Activated T-cell treated with anti-CD3 and anti-CD28 coated beads for 1 hour (primary cell): ENCODE results near the gene BHMT.
"Not testable (repeated sequence)": the region's sequence is repeated elsewhere in the genome, so short reads cannot be mapped to it uniquely, and the experiment has no call there.

Source experiments
- DNase-seq: peaks from one replicate; pipeline ENCODE4 v3.0.0-alpha.2; 2020; ENCODE audit warnings: low read depth

BHMT gene

DNA sequence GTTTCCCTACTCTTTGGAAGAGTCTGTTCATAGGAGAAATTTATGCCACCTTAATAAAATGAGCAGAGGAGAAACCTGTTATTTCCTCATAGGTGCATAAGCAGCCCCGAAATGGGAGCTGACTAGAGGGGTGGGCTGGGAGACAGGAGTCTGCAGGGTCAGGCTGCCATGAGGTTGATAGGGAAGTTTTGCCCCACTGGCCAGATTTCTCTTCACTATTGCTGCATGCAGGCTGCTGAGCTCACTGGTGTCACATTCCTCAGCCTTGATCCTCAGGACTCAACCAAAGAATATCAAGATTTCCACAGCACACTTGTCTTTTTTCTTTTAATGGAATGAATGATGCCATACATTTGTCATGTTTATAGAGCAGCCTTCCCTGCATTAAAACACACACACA, 60.7 kb downstream of the BHMT start:
- DNase-seq: no peak

- DNase-seq: no peak
These were observed 62.0 kb downstream of the BHMT start for GRCh38 chr5:79173626-79174025.

DNA sequence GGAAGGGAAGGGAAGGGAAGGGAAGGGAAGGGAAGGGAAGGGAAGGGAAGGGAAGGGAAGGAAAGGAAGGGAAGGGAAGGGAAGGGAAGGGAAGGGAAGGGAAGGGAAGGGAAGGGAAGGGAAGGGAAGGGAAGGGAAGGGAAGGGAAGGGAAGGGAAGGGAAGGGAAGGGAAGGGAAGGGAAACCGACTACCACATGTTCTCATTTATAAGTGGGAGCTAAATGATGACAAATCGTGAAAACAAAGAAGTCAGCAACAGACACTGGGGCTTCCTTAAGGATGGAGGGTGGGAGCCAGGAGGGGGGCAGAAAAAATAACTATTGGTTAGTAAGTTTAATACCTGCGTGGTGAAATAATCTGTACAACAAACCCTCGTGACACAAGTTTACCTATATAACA, 68.8 kb downstream of the BHMT start:
- DNase-seq: not testable (repeated sequence)

DNA sequence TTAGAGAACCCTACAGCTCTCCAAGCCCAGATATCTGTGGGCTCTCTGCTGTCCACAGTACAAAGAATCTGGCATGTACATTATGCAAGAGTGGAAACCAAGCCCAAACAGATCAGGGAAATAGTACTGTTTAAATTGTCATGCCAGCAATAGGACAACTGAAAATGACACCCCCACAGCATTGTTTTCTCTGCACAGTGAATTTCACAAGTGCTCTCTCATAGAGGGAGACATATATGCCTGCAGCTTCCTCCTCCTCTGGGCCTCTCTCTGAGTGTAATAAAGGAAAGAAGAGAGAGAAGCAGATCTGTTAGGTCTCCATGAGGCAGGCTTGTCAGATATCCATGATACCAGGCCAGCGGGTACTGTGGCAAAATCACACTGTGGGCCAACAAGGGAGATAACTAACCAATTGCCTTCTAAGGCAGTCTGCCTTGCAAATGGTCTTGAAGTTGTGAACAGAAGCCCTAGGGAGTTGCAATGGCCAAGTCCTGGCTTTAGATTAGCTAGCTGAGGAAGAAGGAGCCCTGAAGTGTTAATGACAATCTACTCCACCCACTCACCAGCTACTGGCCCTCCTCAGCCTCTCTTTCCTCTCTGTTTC, 69.9 kb downstream of the BHMT start:
- no peak for DNase-seq
